Loucy (cell line): ENCODE data around the gene LMTK3.

Experiments used
- EZH2phosphoT487 ChIP-seq: fragments of 200-600 bp; IDR thresholded peaks from 2 replicates; pipeline ENCODE4 v1.6.1; 2018; ENCODE audit warnings: antibody characterized with exemption, mild to moderate bottlenecking, moderate library complexity, borderline replicate concordance
- TF ChIP-seq, protein P1 (sequence below): fragments of 200-600 bp; sonication (generic); conservative IDR thresholded peaks from 2 replicates; pipeline ENCODE4 v1.5.1; 2014; ENCODE audit warnings: mild to moderate bottlenecking, antibody characterized with exemption, low read length

DNA sequence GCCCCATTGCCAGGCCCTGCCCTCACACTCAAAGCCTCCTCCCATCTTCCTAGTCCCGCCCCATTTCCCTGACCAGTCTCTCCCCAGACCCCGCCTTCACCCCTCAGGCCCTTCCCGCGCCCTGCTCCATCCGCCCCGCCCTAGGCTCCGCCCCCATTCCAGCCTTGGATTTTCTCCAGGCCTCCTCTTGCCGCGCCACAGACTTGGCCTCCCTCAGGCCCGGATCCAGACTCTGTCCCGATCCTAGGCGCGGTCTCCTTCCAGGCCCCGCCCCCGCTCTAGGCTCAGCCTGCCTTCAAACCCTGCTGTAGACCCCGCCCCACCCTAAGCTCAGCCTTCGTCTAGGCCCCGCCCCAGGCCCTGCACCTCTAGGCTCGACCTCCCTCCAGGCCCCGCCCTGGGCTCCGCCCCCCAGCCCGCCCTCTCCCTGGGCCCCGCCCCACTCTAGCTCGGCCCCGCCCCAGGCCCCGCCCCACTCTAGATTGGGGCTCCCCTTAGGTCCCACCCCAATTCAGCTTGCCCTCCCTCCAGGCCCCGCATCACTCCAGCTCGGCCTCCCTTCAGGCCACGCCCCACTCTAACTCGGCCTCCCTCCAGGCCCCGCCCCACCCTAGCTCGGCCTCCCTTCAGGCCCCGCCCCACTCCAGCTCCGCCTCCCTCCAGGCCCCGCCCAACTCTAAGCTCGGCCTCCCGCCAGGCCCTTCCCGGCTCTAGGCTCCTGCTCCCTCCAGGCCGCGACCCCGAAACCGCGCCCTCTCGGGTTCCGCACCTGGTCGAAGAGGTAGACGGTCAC, 18.5 kb downstream of the LMTK3 start:
- TF ChIP-seq, protein P1, sequence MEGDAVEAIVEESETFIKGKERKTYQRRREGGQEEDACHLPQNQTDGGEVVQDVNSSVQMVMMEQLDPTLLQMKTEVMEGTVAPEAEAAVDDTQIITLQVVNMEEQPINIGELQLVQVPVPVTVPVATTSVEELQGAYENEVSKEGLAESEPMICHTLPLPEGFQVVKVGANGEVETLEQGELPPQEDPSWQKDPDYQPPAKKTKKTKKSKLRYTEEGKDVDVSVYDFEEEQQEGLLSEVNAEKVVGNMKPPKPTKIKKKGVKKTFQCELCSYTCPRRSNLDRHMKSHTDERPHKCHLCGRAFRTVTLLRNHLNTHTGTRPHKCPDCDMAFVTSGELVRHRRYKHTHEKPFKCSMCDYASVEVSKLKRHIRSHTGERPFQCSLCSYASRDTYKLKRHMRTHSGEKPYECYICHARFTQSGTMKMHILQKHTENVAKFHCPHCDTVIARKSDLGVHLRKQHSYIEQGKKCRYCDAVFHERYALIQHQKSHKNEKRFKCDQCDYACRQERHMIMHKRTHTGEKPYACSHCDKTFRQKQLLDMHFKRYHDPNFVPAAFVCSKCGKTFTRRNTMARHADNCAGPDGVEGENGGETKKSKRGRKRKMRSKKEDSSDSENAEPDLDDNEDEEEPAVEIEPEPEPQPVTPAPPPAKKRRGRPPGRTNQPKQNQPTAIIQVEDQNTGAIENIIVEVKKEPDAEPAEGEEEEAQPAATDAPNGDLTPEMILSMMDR: no peak
- TF ChIP-seq EZH2phosphoT487: no peak
